Activated T-cell treated with anti-CD3 and anti-CD28 coated beads for 4 hours (primary cell): ENCODE measurements around the gene TMEM207.

Experiments used
- DNase-seq: peaks from one replicate; pipeline ENCODE4 v3.0.0-alpha.2; 2020

The TMEM207 gene

DNA sequence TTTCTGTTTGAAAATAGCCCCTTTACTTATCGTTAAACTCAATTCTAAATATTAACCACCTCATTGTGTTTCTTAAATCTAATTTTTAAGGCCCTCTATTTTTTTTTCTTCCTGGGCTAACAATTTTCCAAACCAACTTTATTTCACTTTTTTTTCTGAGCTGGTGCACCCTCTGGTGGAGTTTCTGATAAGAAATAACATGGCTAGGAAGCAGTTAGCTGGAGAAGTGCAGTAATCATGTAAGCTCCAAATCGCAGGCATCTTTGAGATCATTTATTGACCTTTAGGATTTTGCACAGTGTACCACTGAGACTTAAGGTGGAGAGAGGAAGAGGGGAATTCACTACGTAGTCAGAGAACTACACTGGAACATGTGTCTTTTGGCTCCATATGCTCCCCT is 6.4 kb downstream of the TMEM207 start:
- no peak for DNase-seq

GRCh38 chr3:190442240-190442639 is 7.5 kb downstream of the TMEM207 start:
- DNase-seq: no peak

GRCh38 chr3:190436331-190436730 is 13.4 kb downstream of the TMEM207 start:
- no peak for DNase-seq

DNA sequence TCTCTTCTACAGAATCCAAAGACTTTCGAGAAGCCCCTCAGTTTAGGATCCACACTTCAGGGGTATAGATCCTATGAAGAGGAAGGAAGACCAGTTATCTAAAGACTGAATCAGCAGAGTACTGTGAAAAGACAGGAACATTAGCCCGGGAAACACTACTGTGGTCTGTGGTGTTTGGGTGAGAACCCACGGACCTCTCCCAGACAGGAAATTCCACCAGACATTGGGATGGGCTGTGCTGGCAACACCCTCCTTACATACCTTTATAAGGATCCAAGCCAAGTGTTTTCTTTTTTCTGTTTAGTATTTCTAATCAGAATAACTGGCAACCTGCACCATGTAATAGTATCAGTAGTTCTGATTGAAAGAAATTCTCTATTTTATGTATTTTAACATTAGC is 14.1 kb downstream of the TMEM207 start:
- DNase-seq: no peak

DNA sequence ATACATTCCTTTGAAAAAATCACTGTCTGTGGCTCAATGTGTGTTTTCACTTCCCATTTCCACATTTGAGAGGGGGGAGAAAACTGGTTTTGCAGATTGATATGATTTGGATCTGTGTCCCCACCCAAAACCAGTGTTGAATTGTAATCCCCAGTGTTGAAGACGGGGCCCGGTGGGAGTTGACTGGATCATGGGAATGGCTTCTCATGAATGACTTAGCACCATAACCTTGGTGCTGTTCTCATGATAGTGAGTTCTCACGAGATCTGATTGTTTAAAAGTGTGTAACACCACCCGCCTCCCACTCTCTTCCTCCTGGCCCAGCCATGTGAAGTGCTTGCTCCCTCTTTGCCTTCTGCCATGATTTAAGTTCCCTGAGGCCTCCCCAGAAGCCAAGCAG is 16.1 kb downstream of the TMEM207 start:
- no peak for DNase-seq

DNA sequence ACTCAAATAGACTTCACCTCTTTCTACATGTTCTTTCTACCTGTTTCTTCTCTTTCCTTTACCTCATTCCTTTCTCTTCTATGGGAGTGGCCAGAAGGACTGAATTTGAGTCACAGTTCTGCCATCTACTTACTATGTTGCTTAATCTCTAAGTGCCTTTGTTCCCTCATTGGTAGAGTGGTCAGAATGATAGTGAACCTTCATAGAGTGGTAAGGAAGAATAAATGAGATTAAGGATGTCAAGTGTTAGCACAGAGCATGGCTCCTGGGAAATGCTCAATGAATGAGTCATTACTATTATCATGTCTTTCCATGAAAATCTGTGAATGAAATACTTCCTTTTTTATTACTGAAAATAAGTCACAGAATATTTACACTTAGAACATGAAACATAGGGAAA is 17.5 kb downstream of the TMEM207 start:
- no peak for DNase-seq

DNA sequence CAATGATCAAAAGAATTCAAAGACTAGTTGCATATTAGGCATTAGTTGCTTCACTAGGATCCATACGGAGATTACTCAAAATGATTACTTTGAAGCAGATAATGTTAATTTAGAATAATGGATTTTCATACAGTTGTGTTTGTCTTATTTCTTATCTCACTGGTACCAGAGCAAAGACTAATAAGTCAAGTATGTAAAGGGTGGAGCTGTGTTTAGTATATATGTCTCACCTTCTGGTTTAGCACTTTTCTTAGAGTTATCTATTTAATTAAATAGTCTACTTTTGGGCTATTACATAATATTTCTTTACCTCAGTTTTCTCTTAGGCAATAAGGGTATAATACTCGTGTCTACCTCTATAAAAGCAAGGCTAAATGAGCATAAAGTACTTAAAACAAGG is 18.8 kb downstream of the TMEM207 start:
- no peak for DNase-seq

- DNase-seq: no peak
Measured at GRCh38 chr3:190429681-190430080, 20.0 kb downstream of the TMEM207 start.

GRCh38 chr3:190426806-190427507 is 22.7 kb downstream of the TMEM207 start:
- DNase-seq: no peak

DNA sequence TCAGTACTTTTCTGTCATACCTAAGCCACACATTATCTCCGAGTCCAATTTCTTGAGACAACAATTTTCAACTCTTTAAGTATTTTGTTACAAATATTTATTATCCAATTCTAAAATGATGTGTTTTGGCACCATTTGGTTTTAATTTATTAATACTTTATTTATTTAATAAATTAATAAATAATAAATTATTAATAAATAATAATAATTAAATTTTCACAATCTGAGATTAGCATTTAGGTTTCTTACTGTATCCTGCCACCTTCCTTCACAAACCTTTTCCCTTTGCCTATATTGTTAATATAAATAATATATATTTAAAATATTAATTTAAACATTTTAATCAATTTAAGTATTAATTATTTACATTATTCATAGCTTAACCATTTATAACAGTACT is 23.9 kb downstream of the TMEM207 start:
- no peak for DNase-seq

DNA sequence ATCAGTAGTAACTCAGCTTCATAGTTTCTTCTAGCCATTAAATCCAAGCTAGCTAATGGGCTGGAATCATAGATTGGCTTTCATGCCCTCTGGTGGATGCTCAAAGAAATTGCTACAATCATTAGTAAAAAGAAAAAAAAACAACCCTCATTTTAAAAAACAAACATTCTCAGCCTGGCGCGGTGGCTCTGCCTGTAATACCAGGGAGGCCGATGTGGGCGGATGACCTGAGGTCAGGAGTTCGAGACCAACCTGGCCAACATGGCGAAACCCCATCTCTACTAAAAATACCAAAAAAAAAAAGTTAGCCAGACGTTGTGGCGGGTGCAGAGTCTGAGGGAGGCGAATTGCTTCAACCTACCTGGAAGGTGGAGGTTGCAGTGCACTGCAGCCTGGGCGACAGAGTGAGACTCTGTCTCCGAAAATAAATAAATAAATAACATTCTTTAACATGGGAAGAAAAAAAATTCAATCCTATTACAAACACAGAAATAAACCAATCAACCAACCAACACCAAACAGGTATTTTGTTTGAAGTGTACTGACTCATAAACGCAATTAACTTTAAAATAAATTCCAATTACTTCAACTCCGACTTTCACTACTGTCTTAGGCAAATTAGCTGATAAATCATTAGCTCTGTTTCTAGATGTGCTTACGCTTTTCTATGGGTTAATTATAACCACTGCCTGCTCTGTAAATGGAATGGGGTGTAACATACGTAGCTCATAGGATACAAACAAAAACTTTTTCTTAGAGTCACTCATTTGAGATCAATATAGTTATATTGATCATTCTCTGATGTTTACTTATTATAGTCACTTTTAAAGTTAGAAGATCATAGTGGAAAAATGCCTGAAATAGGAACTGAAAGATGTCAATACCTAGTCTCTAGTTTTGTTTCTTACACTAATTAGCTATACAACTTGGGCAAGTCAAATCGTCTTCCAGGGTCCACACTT is 24.9 kb downstream of the TMEM207 start:
- peak; percentile 3 for DNase-seq

DNA sequence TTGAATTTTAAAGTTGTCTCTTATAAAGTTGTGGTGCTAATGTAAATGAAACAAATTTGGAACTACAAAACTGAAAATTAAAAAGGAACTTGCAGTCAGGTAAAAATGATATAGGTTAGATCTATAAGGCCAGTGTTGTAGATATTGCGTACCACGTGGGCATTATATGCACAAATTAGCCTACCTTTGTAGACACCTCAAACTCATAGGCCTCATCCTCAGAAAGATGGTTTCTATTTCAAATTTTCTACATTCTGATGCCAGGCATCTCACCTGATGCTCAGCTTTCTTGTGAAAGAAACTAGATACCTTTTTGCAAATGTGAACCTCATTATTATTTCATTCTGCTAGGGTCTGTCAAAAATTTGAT is 25.6 kb downstream of the TMEM207 start:
- DNase-seq: no peak

DNA sequence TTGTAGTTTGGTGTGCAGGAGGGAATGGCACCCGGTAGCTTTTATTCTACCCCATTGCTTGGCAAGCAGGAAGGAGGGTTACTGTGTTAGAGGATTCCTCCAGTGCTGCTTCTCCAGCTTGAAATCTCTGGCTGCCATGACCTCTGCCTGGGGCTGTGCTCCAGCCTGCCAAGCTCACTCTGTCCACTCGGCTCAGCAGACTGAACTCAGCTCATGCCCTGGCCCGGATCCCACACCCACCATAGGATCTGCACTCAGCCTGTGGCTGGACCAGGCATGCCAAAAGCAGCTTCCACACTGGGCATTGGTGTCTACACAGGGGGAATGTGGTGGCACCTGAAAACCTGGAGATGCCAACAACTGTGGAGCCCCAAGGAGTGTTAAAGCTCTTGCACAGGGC is 35.4 kb downstream of the TMEM207 start:
- no peak for DNase-seq

- no peak for DNase-seq
Measured at GRCh38 chr3:190404715-190405114, 45.0 kb downstream of the TMEM207 start.

DNA sequence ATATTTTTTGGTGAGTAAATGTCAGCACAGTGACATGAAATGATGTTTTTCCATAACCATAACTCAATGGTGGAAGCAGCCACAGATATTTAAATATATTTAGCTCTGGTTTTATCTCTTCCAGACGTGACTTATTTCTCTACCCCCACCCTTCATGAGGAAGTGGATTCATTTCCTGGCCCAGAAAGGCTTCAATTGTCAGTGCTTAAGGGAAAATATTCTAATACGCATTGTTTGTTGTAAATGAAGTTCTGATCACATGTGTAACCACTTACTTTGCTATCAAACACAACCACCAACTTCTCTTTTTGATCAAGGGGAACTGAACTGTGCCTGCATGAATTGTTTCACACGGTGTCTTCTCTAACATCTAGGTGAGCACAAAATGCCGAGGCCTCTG is 47.7 kb downstream of the TMEM207 start:
- no peak for DNase-seq

GRCh38 chr3:190399677-190400076 is 50.0 kb downstream of the TMEM207 start:
- DNase-seq: no peak

GRCh38 chr3:190397889-190398288 is 51.8 kb downstream of the TMEM207 start:
- no peak for DNase-seq

DNA sequence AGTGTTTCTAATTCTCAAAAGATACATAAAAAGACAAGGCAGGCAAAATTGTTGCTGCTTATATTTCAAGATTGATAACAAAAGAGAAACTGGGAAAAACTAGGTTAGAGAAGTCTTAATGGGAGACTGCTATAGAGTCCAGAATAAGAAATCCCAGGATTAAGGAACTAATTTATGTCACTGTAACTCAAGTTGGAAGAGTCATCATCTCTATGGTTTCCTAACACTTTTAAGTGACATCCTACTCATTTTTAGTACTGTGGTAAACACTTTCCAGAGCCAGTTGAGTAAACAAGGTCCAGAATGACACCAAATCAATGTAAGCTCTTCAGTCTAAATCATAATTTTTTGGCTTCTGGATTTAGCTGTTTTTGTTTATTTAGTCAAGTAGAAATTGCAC is 53.7 kb downstream of the TMEM207 start:
- DNase-seq: no peak

- no peak for DNase-seq
Measured at GRCh38 chr3:190388703-190389102, 61.0 kb downstream of the TMEM207 start.

DNA sequence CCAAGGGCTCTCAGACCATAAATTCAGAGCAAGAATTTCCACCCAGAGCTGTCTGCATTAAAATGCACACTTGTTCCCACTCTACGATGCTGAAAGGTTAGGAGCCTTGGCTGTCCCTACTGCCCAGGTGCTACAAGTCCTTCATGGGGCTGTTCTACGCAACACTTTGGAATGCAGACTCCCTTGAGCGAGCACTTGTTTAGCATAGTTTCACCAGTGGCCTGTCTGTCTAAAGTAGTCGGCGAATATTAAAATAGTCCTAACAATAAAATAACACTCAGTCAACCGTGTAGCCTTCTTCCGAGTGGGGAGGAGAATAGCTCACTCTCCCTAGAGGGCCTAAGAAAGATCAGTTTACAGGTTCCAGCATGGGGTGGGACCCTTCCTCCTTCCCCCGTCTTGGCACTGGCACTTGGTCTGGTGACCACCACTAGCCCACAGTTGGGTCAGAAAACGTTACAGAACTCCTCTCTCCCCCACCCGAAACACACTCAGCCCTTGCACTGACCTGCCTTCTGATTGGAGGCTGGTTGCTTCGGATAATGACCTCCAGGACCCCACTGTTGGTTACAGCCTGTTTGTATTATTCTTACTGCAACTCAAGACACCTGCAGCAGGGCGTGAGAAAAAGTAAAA is 62.0 kb downstream of the TMEM207 start, which contains the start of gene CLDN16:
Gene CLDN16 (plus strand): TSS at position 586 of the 636 bp plus-strand sequence. CDS start 167 bp downstream, outside the sequence.
- no peak for DNase-seq

GRCh38 chr3:190385731-190386688 is 63.7 kb downstream of the TMEM207 start:
- no peak for DNase-seq

GRCh38 chr3:190384309-190384756 is 65.4 kb downstream of the TMEM207 start:
- DNase-seq: no peak
